Activated T-cell treated with anti-CD3 and anti-CD28 coated beads for 24 hours (primary cell): Measurements from ENCODE around the gene SIMC1.
A peak's percentile ranks its signal among the peaks of the same experiment; 100 is the strongest.
"Not testable (repeated sequence)": the region's sequence is repeated elsewhere in the genome, so short reads cannot be mapped to it uniquely, and the experiment has no call there.

Source experiments
- DNase-seq: peaks from one replicate; pipeline ENCODE4 v3.0.0-alpha.2; 2020; ENCODE audit warnings: low read depth

Gene SIMC1

GRCh38 chr5:176237971-176238644 is at the start of gene SIMC1:
Gene SIMC1 (plus strand): TSS chr5:176238424. CDS start chr5:176238509, 85 bp downstream.
- DNase-seq, result peak; percentile 41

GRCh38 chr5:176188506-176189193 is 49.6 kb upstream of the SIMC1 start:
- DNase-seq, result no peak

GRCh38 chr5:176189857-176190256 is 48.4 kb upstream of the SIMC1 start:
- DNase-seq, result no peak

GRCh38 chr5:176190886-176191755 is 47.1 kb upstream of the SIMC1 start:
- no peak for DNase-seq

- no peak for DNase-seq
Measured at GRCh38 chr5:176192094-176192721, 46.0 kb upstream of the SIMC1 start.

GRCh38 chr5:176192722-176193117 is 45.5 kb upstream of the SIMC1 start:
- not testable (repeated sequence) for DNase-seq

GRCh38 chr5:176193636-176194035 is 44.6 kb upstream of the SIMC1 start:
- DNase-seq, result not testable (repeated sequence)

- DNase-seq, result not testable (repeated sequence)
Measured at GRCh38 chr5:176194238-176195083, 43.8 kb upstream of the SIMC1 start.

- not testable (repeated sequence) for DNase-seq
Measured at GRCh38 chr5:176195084-176195413, 43.2 kb upstream of the SIMC1 start.

GRCh38 chr5:176195487-176196207 is 42.6 kb upstream of the SIMC1 start:
- DNase-seq, result not testable (repeated sequence)

GRCh38 chr5:176196781-176197180 is 41.4 kb upstream of the SIMC1 start:
- not testable (repeated sequence) for DNase-seq

- DNase-seq, result not testable (repeated sequence)
Measured at GRCh38 chr5:176197234-176197858, 40.9 kb upstream of the SIMC1 start.

GRCh38 chr5:176198299-176198698 is 39.9 kb upstream of the SIMC1 start:
- not testable (repeated sequence) for DNase-seq

- not testable (repeated sequence) for DNase-seq
Measured at GRCh38 chr5:176198991-176199733, 39.1 kb upstream of the SIMC1 start.

- not testable (repeated sequence) for DNase-seq
Measured at GRCh38 chr5:176199803-176200399, 38.3 kb upstream of the SIMC1 start.

GRCh38 chr5:176201811-176202210 is 36.4 kb upstream of the SIMC1 start:
- DNase-seq, result no peak

- DNase-seq, result no peak
Measured at GRCh38 chr5:176203086-176203485, 35.1 kb upstream of the SIMC1 start.

- DNase-seq, result not testable (repeated sequence)
Measured at GRCh38 chr5:176203535-176203934, 34.7 kb upstream of the SIMC1 start.

GRCh38 chr5:176214466-176215021 is 23.7 kb upstream of the SIMC1 start:
- not testable (repeated sequence) for DNase-seq
